ENCODE results near the gene CSN1S1. TPM values are rescaled to one million over a fixed set of nuclear protein-coding genes. Genes with fewer than 3 reads are reported as not detected.

Gene CSN1S1
- polyA plus RNA-seq, 3 donors: not detected

DNA sequence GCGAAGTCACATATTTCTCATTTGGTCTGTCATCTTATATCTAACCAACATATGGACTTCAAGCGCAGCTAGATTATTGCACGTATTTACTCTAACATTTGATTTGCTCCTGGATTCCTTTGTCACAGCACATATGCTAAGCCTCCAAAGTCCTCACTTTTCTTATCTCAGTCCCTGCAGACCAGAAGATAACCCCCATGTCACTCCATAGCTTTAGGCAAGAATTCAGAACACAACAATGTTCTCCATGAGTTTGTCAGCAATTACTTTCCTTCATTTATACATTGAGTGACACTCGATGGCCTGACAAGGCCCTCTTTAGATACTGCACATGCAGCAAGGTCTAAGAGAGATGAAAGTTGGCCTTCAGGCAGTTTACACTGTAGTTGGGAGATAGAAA lies 60.1 kb downstream of the CSN1S1 start:
- no peaks in the 10 kb centered on the region for H3K4me1 Mint-ChIP-seq
- H3K9me3 ChIP-seq (replicated peaks in 1 of 2; ENCODE audit: control insufficient read depth in 1 of 2, insufficient read depth in 1 of 2, low read length in 2 of 2): no peaks in the 10 kb centered on the region
- H3K9me3 Mint-ChIP-seq: no peaks in the 10 kb centered on the region
- TF ChIP-seq CTCF (IDR thresholded peaks at IDR 0.05): no peak
- H3K4me1 ChIP-seq (ENCODE audit: control insufficient read depth in 1 of 2, insufficient read depth in 2 of 2, low read length in 2 of 2): no peaks in the 10 kb centered on the region
- no peak overlapping the region for H3K4me2 ChIP-seq (replicated peaks; ENCODE audit: extremely low read depth, low read length, poor library complexity, severe bottlenecking)
- 97% methylated on average over 3 of the region's 4 CpGs for WGBS (ENCODE audit: insufficient coverage)
- H4K20me1 ChIP-seq (ENCODE audit: insufficient read depth, low read length): no peaks in the 10 kb centered on the region
- no peaks in the 10 kb centered on the region for H3K79me2 ChIP-seq (ENCODE audit: insufficient read depth, low read length)
- H3K4me3 Mint-ChIP-seq: no peak overlapping the region
- no peak overlapping the region for H3K9ac ChIP-seq (ENCODE audit: insufficient read depth, low read length, poor library complexity, severe bottlenecking)
- no peak overlapping the region for H2AFZ ChIP-seq (ENCODE audit: insufficient read depth, low read depth, low read length, poor library complexity, severe bottlenecking)
- H3K27ac Mint-ChIP-seq: no peak overlapping the region
- peaks cover 0 to 1% (median 0%) of the 10 kb centered on the region in 3 donors for H3K27me3 Mint-ChIP-seq (ENCODE audit: low read depth in 3 of 3)
- H3K27ac ChIP-seq (ENCODE audit: low read depth in 1 of 2, low read length in 2 of 2): no peak overlapping the region
- no peaks in the 10 kb centered on the region for H3K27me3 ChIP-seq (ENCODE audit: control insufficient read depth in 2 of 2, insufficient read depth in 2 of 2, low read length in 2 of 2)
- no peak for DNase-seq
- intact Hi-C loops (cut with micrococcal nuclease): no loop called here
- no peaks in the 10 kb centered on the region for H3K36me3 ChIP-seq (replicated peaks in 1 of 2; ENCODE audit: control insufficient read depth in 1 of 2, insufficient read depth in 2 of 2, low read length in 2 of 2)
- no peak overlapping the region for H3K4me3 ChIP-seq (replicated peaks in 1 of 3; ENCODE audit: low read depth in 2 of 3, low read length in 3 of 3)
- H3K36me3 Mint-ChIP-seq: no peaks in the 10 kb centered on the region

- Histone ChIP-seq H3K27me3 (ENCODE audit: control insufficient read depth in 2 of 2, insufficient read depth in 2 of 2, low read length in 2 of 2) (no peaks in the 10 kb centered on the region), H4K20me1 (ENCODE audit: insufficient read depth, low read length) (no peaks in the 10 kb centered on the region), H3K4me1 (ENCODE audit: control insufficient read depth in 1 of 2, insufficient read depth in 2 of 2, low read length in 2 of 2) (no peaks in the 10 kb centered on the region), H3K4me2 (replicated peaks; ENCODE audit: extremely low read depth, low read length, poor library complexity, severe bottlenecking) (no peak overlapping the region), H3K9ac (ENCODE audit: insufficient read depth, low read length, poor library complexity, severe bottlenecking) (no peak overlapping the region), H3K36me3 (replicated peaks in 1 of 2; ENCODE audit: control insufficient read depth in 1 of 2, insufficient read depth in 2 of 2, low read length in 2 of 2) (no peaks in the 10 kb centered on the region), H3K9me3 (replicated peaks in 1 of 2; ENCODE audit: control insufficient read depth in 1 of 2, insufficient read depth in 1 of 2, low read length in 2 of 2) (no peaks in the 10 kb centered on the region), H3K4me3 (replicated peaks in 1 of 3; ENCODE audit: low read depth in 2 of 3, low read length in 3 of 3) (no peak overlapping the region), H2AFZ (ENCODE audit: insufficient read depth, low read depth, low read length, poor library complexity, severe bottlenecking) (no peak overlapping the region), H3K27ac (ENCODE audit: low read depth in 1 of 2, low read length in 2 of 2) (no peak overlapping the region), H3K79me2 (ENCODE audit: insufficient read depth, low read length) (no peaks in the 10 kb centered on the region)
- no peak overlapping the region for H3K27ac Mint-ChIP-seq
- no peaks in the 10 kb centered on the region for H3K9me3 Mint-ChIP-seq
- WGBS (ENCODE audit: insufficient coverage): 100% methylated on average over 1 of the region's 5 CpGs
- intact Hi-C loops (cut with micrococcal nuclease): no loop called here
- no peaks in the 10 kb centered on the region for H3K27me3 Mint-ChIP-seq (ENCODE audit: low read depth in 3 of 3)
- H3K4me3 Mint-ChIP-seq: no peak overlapping the region
- H3K4me1 Mint-ChIP-seq: no peaks in the 10 kb centered on the region
- H3K36me3 Mint-ChIP-seq: no peaks in the 10 kb centered on the region
- TF ChIP-seq CTCF (IDR thresholded peaks at IDR 0.05): no peak
- DNase-seq: no peak
Observed at GRCh38 chr4:69994782-69995181, 63.9 kb downstream of the CSN1S1 start.

All from CD14-positive monocyte (primary cell).